Measurements from ENCODE around the gene MLIP. TPM values are rescaled to one million over a fixed set of nuclear protein-coding genes. Genes with fewer than 3 reads are reported as not detected.

The MLIP gene
- total RNA-seq, 4 donors from 2014 or later: 3.1 to 16.7 (median 12.2) TPM

DNA sequence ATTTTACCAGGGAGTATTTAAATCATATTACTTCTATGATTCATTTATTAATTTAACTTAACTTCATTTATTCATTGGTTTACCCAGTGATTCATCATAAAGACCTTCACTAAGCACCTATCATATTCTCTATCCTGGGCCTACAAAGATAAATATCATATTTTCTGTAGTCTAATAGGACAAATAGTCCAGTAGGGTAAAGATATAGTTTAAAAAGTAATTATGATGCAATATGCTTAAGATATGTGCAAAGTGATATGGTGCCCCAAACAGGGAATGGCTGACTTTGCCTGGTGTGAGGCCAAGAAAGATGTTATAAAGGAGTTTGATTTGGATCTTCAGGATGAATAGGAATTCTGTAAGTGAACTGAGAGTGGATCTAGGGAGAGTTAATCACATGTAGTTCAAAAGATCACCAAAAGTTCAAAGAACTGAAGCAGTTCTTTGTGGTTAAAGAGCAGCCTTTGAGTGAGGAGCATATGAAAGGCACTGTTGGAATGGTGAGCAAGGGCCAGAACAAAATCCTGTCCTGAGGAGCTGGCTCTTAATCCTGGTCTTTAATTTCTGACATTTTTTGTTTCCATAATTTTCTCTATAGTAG, 45.5 kb downstream of the MLIP start:
- no peaks in the 10 kb centered on the region for H3K4me1 ChIP-seq
- TF ChIP-seq POLR2AphosphoS5 (IDR thresholded peaks at IDR 0.05) (no peak), POLR2A (IDR thresholded peaks at IDR 0.05) (no peak)
- no peaks in the 10 kb centered on the region for H3K36me3 ChIP-seq
- no peaks in the 10 kb centered on the region for H3K9me3 ChIP-seq
- DNase-seq (ENCODE audit: low spot score in 2 of 2): no peak
- H3K27ac ChIP-seq: no peak overlapping the region
- H3K27me3 ChIP-seq: no peaks in the 10 kb centered on the region
- H3K4me3 ChIP-seq: no peak overlapping the region

DNA sequence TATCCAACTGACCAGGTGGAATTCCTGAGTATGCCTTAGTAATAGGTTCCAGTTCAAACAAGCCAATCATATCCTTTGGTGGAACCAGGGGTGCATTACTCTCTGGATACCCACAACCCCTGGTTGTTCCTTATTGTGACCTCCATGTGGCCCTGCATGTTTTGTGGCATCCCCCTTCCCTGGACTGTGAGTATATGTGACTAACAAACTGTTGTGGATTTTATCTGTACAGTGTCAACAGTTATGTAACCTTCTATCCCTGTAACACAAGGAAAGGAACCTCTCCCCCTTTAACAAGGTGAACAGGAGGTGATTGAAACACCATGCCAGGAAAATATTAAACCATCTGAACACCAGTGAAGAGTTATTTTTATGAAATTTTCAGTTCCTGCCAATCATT, 46.2 kb downstream of the MLIP start:
- Histone ChIP-seq H3K4me3 (no peak overlapping the region), H3K27ac (no peak overlapping the region), H3K4me1 (no peaks in the 10 kb centered on the region), H3K36me3 (no peaks in the 10 kb centered on the region), H3K9me3 (no peaks in the 10 kb centered on the region), H3K27me3 (no peaks in the 10 kb centered on the region)
- TF ChIP-seq EP300 (IDR thresholded peaks at IDR 0.05): no peak
- TF ChIP-seq, protein P1, sequence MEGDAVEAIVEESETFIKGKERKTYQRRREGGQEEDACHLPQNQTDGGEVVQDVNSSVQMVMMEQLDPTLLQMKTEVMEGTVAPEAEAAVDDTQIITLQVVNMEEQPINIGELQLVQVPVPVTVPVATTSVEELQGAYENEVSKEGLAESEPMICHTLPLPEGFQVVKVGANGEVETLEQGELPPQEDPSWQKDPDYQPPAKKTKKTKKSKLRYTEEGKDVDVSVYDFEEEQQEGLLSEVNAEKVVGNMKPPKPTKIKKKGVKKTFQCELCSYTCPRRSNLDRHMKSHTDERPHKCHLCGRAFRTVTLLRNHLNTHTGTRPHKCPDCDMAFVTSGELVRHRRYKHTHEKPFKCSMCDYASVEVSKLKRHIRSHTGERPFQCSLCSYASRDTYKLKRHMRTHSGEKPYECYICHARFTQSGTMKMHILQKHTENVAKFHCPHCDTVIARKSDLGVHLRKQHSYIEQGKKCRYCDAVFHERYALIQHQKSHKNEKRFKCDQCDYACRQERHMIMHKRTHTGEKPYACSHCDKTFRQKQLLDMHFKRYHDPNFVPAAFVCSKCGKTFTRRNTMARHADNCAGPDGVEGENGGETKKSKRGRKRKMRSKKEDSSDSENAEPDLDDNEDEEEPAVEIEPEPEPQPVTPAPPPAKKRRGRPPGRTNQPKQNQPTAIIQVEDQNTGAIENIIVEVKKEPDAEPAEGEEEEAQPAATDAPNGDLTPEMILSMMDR (IDR thresholded peaks at IDR 0.05): no peak
- no peak for TF ChIP-seq POLR2A (IDR thresholded peaks at IDR 0.05)
- no peak for TF ChIP-seq POLR2AphosphoS5 (IDR thresholded peaks at IDR 0.05)
- no peak for DNase-seq (ENCODE audit: low spot score in 2 of 2)

DNA sequence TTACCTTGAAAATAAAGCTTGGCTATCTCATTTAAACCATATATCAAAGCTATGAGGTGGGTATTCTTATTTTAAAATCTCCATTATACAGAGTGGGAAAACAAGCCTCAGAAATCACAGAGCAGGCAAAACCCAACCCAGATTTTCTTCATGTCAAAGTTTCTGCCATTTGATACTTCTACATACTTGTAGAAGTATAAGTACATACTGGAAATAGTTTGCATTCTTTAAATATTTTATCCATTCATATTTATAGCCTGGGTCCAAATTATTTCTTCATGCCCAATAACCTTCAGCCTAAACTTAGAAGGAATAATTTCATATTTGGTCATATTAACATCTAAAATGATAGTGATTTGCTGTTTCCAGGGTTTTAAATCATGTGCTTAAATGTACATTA, 61.8 kb downstream of the MLIP start:
- Histone ChIP-seq H3K36me3 (no peaks in the 10 kb centered on the region), H3K27me3 (no peaks in the 10 kb centered on the region), H3K4me3 (no peak overlapping the region), H3K9me3 (no peaks in the 10 kb centered on the region), H3K4me1 (no peaks in the 10 kb centered on the region), H3K27ac (no peak overlapping the region)
- TF ChIP-seq EP300 (IDR thresholded peaks at IDR 0.05): no peak
- TF ChIP-seq, protein P1 (IDR thresholded peaks at IDR 0.05): no peak
- TF ChIP-seq POLR2A (IDR thresholded peaks at IDR 0.05): no peak
- no peak for TF ChIP-seq POLR2AphosphoS5 (IDR thresholded peaks at IDR 0.05)
- no peak for DNase-seq (ENCODE audit: low spot score in 2 of 2)

DNA sequence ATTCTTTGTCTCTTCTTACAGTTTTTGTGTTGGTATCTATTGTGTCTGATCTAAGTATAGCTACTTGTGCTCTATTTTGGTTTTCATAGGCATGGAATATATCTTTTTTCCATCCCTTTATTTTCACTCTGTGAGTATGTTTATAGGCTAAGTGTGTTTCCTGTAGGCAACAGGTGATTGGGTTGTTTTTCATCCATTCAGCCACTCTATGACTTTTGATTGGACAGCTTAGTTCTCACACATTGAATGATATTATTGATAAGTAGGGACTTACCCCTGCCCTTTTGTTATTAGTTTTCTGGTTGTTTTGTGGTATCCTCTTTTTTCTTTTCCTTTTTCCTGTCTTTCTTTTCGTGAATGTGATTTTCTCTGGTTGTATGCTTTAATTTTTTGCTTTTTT, 67.9 kb downstream of the MLIP start:
- no peaks in the 10 kb centered on the region for H3K27me3 ChIP-seq
- H3K9me3 ChIP-seq: no peaks in the 10 kb centered on the region
- WGBS: 0% methylated on average over 1 of the region's 1 CpG

DNA sequence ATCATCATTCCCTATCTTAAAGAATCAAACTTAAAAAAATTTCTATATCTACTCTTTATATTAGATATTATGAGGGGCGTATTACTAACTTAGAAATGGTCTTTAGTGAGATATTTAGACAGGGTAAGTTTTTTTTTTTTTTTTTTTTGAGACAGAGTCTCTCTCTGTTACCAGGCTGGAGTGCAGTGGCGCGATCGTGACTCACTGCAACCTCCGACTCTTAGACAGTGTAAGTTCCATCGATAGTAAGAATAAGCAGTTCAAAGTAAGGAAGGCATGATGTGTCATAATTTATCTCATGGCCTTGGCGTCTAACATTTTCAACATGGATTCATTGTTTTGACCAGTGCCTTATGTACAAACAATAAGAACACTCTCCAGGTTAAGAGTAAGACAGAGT, 72.4 kb downstream of the MLIP start:
- TF ChIP-seq POLR2A (IDR thresholded peaks at IDR 0.05) (no peak), EP300 (IDR thresholded peaks at IDR 0.05) (no peak), POLR2AphosphoS5 (IDR thresholded peaks at IDR 0.05) (no peak)
- TF ChIP-seq, protein P1 (IDR thresholded peaks at IDR 0.05): no peak
- WGBS: 92% methylated on average over 7 of the region's 7 CpGs
- Histone ChIP-seq H3K27me3 (no peaks in the 10 kb centered on the region), H3K36me3 (no peaks in the 10 kb centered on the region), H3K4me1 (no peaks in the 10 kb centered on the region), H3K4me3 (no peak overlapping the region), H3K27ac (no peak overlapping the region), H3K9me3 (no peaks in the 10 kb centered on the region)
- DNase-seq (ENCODE audit: low spot score in 2 of 2): no peak

More for the DNA sequence above, 67.9 kb downstream of the MLIP start:
- Histone ChIP-seq H3K36me3 (no peaks in the 10 kb centered on the region), H3K4me1 (no peaks in the 10 kb centered on the region), H3K4me3 (no peak overlapping the region), H3K27ac (no peak overlapping the region)
- DNase-seq (ENCODE audit: low spot score in 2 of 2): no peak
- TF ChIP-seq POLR2A (IDR thresholded peaks at IDR 0.05): no peak
- no peak for TF ChIP-seq EP300 (IDR thresholded peaks at IDR 0.05)
- TF ChIP-seq, protein P1 (IDR thresholded peaks at IDR 0.05): no peak
- no peak for TF ChIP-seq POLR2AphosphoS5 (IDR thresholded peaks at IDR 0.05)

DNA sequence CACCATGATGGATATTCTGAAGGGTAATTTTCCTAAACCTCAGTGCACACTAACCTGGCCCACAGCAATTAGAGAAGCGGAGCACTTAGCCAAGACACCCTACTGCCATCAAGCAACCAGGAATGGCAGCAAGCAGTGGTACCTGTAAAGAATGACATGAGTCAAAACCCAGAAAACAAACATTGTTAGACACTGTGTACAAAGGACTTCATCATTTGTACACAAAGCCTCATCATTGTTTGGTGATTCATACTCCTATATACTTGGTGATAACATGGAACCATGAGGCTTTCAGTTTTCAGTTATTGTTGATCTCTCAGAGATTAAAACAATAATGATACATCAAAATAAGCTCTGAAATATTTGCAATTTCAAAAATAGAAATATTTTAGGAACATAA, 74.6 kb downstream of the MLIP start:
- Histone ChIP-seq H3K36me3 (no peaks in the 10 kb centered on the region), H3K27me3 (no peaks in the 10 kb centered on the region), H3K4me1 (no peaks in the 10 kb centered on the region), H3K27ac (no peak overlapping the region), H3K9me3 (no peaks in the 10 kb centered on the region), H3K4me3 (no peak overlapping the region)
- DNase-seq (ENCODE audit: low spot score in 2 of 2): no peak
- TF ChIP-seq POLR2A (IDR thresholded peaks at IDR 0.05) (no peak), EP300 (IDR thresholded peaks at IDR 0.05) (no peak), POLR2AphosphoS5 (IDR thresholded peaks at IDR 0.05) (no peak)
- TF ChIP-seq, protein P1 (IDR thresholded peaks at IDR 0.05): no peak
- WGBS: 85% methylated on average over 1 of the region's 1 CpG

Data from suprapubic skin (tissue), 4 donors.